Kidney epithelial cell (primary cell): ENCODE data around the gene NEB. TPM values are rescaled to one million over a fixed set of nuclear protein-coding genes. Genes with fewer than 3 reads are reported as not detected.
"Not testable (repeated sequence)": the region's sequence is repeated elsewhere in the genome, so short reads cannot be mapped to it uniquely, and the experiment has no call there.

Source experiments
- DNase-seq: peaks from one replicate; pipeline ENCODE4 v3.0.0-alpha.2; 2010; ENCODE audit warnings: low read depth
- H3K27me3 ChIP-seq: 2 replicates; pipeline ENCODE4 v1.6.0; 2011; ENCODE audit warnings: low read length; ENCODE audit not compliant: control insufficient read depth, insufficient read depth
- H3K36me3 ChIP-seq: 2 replicates; pipeline ENCODE4 v1.5.1; 2011; ENCODE audit warnings: low read length; ENCODE audit not compliant: control insufficient read depth, insufficient read depth
- H3K4me3 ChIP-seq: 2 replicates; pipeline ENCODE4 v1.5.1; 2011; ENCODE audit warnings: low read depth, mild to moderate bottlenecking, control low read depth, low read length
- CTCF ChIP-seq: IDR thresholded peaks from 2 replicates; pipeline ENCODE4 v1.5.1; 2011; ENCODE audit warnings: mild to moderate bottlenecking, moderate library complexity, low read length, control low read depth, inconsistent platforms; ENCODE audit not compliant: insufficient read depth, poor library complexity, severe bottlenecking
- total RNA-seq: library from RNA; depleted of rRNA; stranded (reverse); fragments of >200 nt; gene quantifications from 2 replicates; pipeline ENCODE4 v1.2.3, GENCODE V29; 2015

The NEB gene
- total RNA-seq, 1 donor from 2014 or later, result 0.38 TPM

- Histone ChIP-seq H3K4me3 (no peak overlapping the region), H3K36me3 (no peaks in the 10 kb centered on the region), H3K27me3 (no peaks in the 10 kb centered on the region)
- no peak for DNase-seq
- no peak for TF ChIP-seq CTCF
Measured at GRCh38 chr2:151616760-151617339, 117.4 kb downstream of the NEB start.

DNA sequence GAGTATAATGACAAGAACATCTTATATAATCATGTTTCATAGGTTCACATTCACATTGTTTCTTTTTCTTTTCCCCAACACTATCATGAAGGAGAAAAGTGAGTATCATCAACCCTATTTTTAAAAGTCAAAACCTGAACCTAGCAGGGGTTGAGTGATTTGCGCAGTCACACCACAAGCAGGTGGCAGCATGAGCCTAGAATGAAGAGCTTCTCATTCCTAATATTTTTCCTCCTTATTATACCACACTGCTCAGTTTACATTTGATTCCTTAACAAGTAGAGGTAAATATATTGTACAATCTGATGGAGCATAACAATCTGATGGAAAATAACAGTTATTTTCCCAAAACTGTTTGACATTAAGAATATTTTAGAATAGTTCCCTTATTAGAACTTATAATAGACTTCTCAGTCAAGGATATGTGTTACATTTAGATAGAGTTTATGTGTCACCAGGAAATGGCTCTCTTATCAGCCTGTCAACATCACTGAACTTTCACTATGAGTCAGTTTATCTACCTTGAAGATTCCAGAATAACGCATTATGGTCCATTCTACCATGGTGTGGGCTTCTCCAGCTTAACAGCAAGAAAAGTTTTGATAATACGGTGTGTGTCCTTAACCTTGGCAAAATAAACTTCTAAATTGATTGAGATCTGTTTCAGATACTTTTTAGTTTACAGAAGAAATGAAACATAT, 119.5 kb downstream of the NEB start:
- DNase-seq, result no peak
- no peaks in the 10 kb centered on the region for H3K36me3 ChIP-seq
- no peak overlapping the region for H3K4me3 ChIP-seq
- no peaks in the 10 kb centered on the region for H3K27me3 ChIP-seq
- TF ChIP-seq CTCF, result no peak

- no peaks in the 10 kb centered on the region for H3K27me3 ChIP-seq
- no peaks in the 10 kb centered on the region for H3K36me3 ChIP-seq
- no peak for TF ChIP-seq CTCF
- H3K4me3 ChIP-seq, result no peak overlapping the region
- no peak for DNase-seq
Measured at GRCh38 chr2:151614159-151614558, 120.1 kb downstream of the NEB start.

DNA sequence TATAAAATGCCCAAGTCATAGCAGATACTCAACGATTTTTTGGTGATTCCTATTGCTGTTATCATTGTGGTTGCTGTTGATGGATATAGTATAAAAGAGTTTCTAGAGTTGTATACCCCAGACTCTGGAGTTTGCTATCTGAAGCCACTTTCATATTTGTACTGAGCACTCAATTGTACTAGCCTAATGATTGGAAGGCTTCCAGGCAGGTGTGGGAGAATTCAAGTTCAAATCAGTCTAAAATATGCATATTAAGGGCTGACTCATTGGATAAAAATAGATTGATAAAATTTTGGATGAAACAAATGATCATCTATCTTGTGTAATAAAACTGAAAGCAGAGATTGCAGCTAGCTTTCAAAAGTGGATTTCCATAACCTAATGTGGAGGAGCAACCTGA, 122.9 kb downstream of the NEB start:
- H3K36me3 ChIP-seq, result no peaks in the 10 kb centered on the region
- no peak overlapping the region for H3K4me3 ChIP-seq
- DNase-seq, result no peak
- H3K27me3 ChIP-seq, result no peaks in the 10 kb centered on the region
- TF ChIP-seq CTCF, result no peak

DNA sequence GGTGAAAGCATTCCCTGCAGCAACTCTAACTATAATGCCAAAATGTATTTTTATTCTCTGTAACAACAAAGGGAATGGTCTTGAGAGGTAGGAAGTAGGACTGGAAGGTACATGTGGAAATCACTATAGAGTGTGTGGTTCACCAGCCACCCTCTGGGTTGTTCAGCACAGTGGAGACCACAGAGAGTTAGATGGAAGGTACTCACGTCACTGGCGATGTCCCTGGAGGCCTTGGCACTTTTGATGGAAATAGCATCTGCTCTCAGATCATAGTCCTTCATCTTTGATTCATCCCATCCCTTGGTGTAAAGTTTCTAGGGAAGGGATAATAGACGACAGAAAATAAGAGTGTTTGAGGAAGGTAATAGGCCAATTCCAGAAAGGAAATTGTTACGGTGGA, 124.0 kb downstream of the NEB start:
- TF ChIP-seq CTCF, result no peak
- Histone ChIP-seq H3K27me3 (no peaks in the 10 kb centered on the region), H3K4me3 (no peak overlapping the region), H3K36me3 (no peaks in the 10 kb centered on the region)
- no peak for DNase-seq

- H3K27me3 ChIP-seq, result no peaks in the 10 kb centered on the region
- no peak overlapping the region for H3K4me3 ChIP-seq
- H3K36me3 ChIP-seq, result no peaks in the 10 kb centered on the region
- no peak for TF ChIP-seq CTCF
- DNase-seq, result no peak
Measured at GRCh38 chr2:151609705-151610104, 124.6 kb downstream of the NEB start.

DNA sequence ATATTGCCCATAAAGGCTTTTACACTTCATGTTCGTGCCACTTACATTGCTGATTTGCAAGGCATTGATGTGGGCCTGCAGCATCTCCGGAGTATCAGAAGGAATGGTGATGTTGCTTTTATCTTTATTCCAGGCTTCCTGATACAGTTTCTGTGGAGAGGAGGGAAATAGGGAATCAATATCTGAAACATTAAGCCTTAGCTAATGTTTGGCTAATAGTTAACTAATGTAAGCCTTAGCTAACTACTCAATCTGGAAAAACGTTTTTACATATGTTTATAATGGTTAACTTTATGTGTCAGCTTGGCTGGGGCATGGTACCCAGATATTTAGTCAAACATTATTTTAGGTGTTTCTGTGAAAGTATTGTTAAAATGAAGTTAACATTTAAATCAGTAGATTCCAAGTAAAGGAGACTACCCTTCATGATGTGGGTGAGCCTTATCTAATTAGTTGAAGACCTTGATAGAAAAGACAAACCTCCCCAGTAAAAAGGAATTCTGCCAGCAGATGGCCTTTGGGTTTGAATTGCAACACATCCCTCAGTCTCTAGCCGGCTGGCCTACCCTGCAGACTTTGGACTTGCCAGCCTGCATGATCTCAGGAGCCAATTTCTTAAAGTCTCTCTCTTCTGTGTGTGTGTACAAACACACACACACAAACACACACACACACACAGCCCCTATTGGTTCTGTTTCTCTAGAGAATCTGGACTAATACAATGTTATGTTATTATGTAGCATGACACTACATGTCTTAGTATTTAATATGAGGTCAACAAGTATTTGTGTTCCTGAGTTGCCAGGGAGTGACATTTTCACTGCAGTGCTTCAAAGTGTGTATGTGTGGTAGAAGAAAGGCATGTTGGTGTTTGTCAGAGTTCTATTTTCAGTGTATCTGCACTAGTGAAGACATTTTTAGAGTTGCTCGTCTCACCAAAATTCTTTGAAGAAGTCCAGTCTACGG, 126.5 kb downstream of the NEB start:
- H3K4me3 ChIP-seq, H3K36me3 ChIP-seq, DNase-seq, H3K27me3 ChIP-seq: not testable (repeated sequence)

DNA sequence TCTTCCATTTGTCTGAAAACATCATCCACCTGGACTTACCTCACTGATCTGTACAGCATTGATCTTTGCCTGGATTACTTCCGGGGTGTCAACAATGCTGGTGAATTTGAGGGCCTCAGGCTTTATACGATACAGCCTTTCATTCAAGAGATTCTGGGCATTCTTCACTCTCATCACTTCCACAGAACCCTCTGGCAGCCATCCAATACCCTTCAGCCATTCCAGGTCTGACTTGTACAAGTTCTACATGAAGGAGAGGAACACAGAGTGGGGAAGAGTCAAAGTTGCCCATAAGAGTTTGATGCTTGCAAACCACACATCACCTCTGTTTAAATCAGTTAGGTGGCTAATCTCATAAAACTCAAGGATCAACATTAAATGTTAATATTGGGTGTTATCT, 130.7 kb downstream of the NEB start:
- DNase-seq, H3K36me3 ChIP-seq, H3K27me3 ChIP-seq, H3K4me3 ChIP-seq: not testable (repeated sequence)
